Subcutaneous adipose tissue (tissue), 4 donors: ENCODE measurements around the gene TGFBR3. TPM values are rescaled to one million over a fixed set of nuclear protein-coding genes. Genes with fewer than 3 reads are reported as not detected.

ENCODE experiments used
- CTCF ChIP-seq: fragments of 450-650 bp; IDR thresholded peaks from one replicate; pipeline ENCODE4 v1.5.1; 2016; ENCODE audit warnings: low read depth, mild to moderate bottlenecking, control low read depth, antibody characterized with exemption, moderate library complexity
- total RNA-seq, 4 donors: library from RNA; depleted of rRNA; stranded (reverse); fragments of >200 nt; gene quantifications; one replicate each; pipeline ENCODE4 v1.1.0, GENCODE V29; 2016

The TGFBR3 gene
- total RNA-seq, 4 donors from 2014 or later: 206 to 374 (median 284) TPM

- no peak for TF ChIP-seq CTCF
These were observed 39.8 kb downstream of the TGFBR3 start for GRCh38 chr1:91846007-91846638.

GRCh38 chr1:91844862-91845528, 41.0 kb downstream of the TGFBR3 start:
- no peak for TF ChIP-seq CTCF

DNA sequence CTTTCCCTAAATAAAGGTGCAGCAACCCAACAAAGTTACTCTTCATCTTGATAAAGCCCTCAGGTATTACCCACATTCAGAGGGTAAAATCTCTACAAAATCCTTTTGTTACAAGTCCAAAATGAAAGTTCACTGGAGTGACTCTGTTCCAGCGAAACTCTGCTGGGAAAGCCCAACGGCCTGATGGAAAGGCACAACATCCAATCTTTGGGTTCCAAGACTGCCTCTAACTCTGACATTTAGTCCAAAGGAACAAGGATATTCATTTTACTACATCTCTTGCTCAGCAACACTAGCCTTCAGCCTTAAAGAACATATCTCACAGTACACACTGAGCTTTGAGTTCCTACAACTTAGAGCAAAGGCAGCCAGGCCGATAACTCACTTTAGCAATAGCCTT, 42.1 kb downstream of the TGFBR3 start:
- TF ChIP-seq CTCF: no peak

GRCh38 chr1:91842563-91842962, 43.4 kb downstream of the TGFBR3 start:
- no peak for TF ChIP-seq CTCF

DNA sequence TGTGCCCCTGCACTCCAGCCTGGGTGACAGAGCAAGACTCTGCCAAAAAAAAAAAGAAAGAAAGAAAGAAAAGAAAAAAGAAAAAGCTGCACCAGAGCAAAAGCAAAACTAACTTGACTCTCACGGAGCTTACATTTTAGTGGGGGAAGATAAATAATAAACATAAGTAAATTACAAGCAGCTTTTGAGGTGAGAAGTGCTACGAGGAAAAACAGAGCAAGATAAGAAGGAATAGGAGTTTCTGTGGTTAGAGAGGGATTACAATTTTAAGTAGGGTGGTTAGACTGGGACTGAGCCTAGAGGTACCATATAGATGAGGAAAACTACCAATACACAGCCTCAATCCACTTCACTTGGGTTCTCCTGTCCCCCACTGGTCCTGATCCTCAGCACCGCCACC, 43.9 kb downstream of the TGFBR3 start:
- no peak for TF ChIP-seq CTCF

- no peak for TF ChIP-seq CTCF
These were observed 49.5 kb downstream of the TGFBR3 start for GRCh38 chr1:91836331-91837040.

GRCh38 chr1:91835087-91835521, 50.8 kb downstream of the TGFBR3 start:
- TF ChIP-seq CTCF: no peak
